T-helper 17 cell (primary cell): ENCODE results near the gene TMUB1. TPM values are rescaled to one million over a fixed set of nuclear protein-coding genes. Genes with fewer than 3 reads are reported as not detected.

Experiments
- ATAC-seq: fragments of 150-1000 bp; cut with Tn5 transposase; 2 replicates; pipeline ENCODE4 v1.10.0; 2021; ENCODE audit warnings: mild to moderate bottlenecking, moderate library complexity
- DNase-seq, 3 donors: peaks; one replicate each; pipeline versions ENCODE4 v3.0.0 to v3.0.0-alpha.2; 2020 to 2021
- H3K9me3 ChIP-seq: one replicate; pipeline ENCODE4 v1.7.0; 2013; ENCODE audit warnings: low read length, mild to moderate bottlenecking; ENCODE audit not compliant: control insufficient read depth, poor library complexity, severe bottlenecking
- H3K27ac Mint-ChIP-seq: one replicate; pipeline ENCODE4 v1.8.0; 2022; ENCODE audit warnings: mild to moderate bottlenecking, moderate library complexity, mixed read lengths
- H3K27me3 Mint-ChIP-seq: one replicate; pipeline ENCODE4 v1.8.0; 2022; ENCODE audit warnings: mixed read lengths
- H3K36me3 Mint-ChIP-seq: one replicate; pipeline ENCODE4 v1.8.0; 2022; ENCODE audit warnings: low read depth, mixed read lengths
- H3K4me1 Mint-ChIP-seq: one replicate; pipeline ENCODE4 v1.8.0; 2022; ENCODE audit warnings: mild to moderate bottlenecking, mixed read lengths
- H3K4me3 Mint-ChIP-seq: one replicate; pipeline ENCODE4 v1.8.0; 2022; ENCODE audit warnings: mild to moderate bottlenecking, moderate library complexity, mixed read lengths
- total RNA-seq, 4 donors: library from RNA in 2 of 4; stranded (reverse) in 2 of 4; gene quantifications; one replicate each; pipeline ENCODE4 v1.2.3 and lab custom pipeline; 2022 to 2026

Gene TMUB1
- total RNA-seq, 2 donors from 2014 or later, result 46.6 to 52.4 TPM

GRCh38 chr7:151103973-151104372 is 20.7 kb upstream of the TMUB1 start:
- DNase-seq (no peak), ATAC-seq (no peak)
- H3K27ac Mint-ChIP-seq, result no peak overlapping the region
- no peak overlapping the region for H3K4me3 Mint-ChIP-seq
- no peaks in the 10 kb centered on the region for H3K9me3 ChIP-seq
- H3K4me1 Mint-ChIP-seq, result peaks cover 5% of the 10 kb centered on the region
- H3K27me3 Mint-ChIP-seq, result no peaks in the 10 kb centered on the region
- H3K36me3 Mint-ChIP-seq, result peaks cover 4% of the 10 kb centered on the region

- ATAC-seq (no peak), DNase-seq (no peak)
- H3K9me3 ChIP-seq, result no peaks in the 10 kb centered on the region
- Mint-ChIP-seq H3K27me3 (no peaks in the 10 kb centered on the region), H3K4me1 (peaks cover 5% of the 10 kb centered on the region), H3K4me3 (no peak overlapping the region), H3K27ac (no peak overlapping the region), H3K36me3 (peaks cover 4% of the 10 kb centered on the region)
Observed at GRCh38 chr7:151102991-151103390, 19.7 kb upstream of the TMUB1 start.

GRCh38 chr7:151101621-151102396 is 18.5 kb upstream of the TMUB1 start:
- no peaks in the 10 kb centered on the region for H3K27me3 Mint-ChIP-seq
- peaks cover 5% of the 10 kb centered on the region for H3K4me1 Mint-ChIP-seq
- ATAC-seq, result no peak
- no peak overlapping the region for H3K4me3 Mint-ChIP-seq
- H3K36me3 Mint-ChIP-seq, result peaks cover 4% of the 10 kb centered on the region
- no peaks in the 10 kb centered on the region for H3K9me3 ChIP-seq
- H3K27ac Mint-ChIP-seq, result no peak overlapping the region
- no peak for DNase-seq

- DNase-seq (no peak), ATAC-seq (no peak)
- no peak overlapping the region for H3K27ac Mint-ChIP-seq
- peaks cover 7% of the 10 kb centered on the region for H3K4me1 Mint-ChIP-seq
- no peaks in the 10 kb centered on the region for H3K9me3 ChIP-seq
- no peaks in the 10 kb centered on the region for H3K27me3 Mint-ChIP-seq
- no peak overlapping the region for H3K4me3 Mint-ChIP-seq
- peaks cover 4% of the 10 kb centered on the region for H3K36me3 Mint-ChIP-seq
Observed at GRCh38 chr7:151100921-151101320, 17.6 kb upstream of the TMUB1 start.

- H3K4me3 Mint-ChIP-seq, result no peak overlapping the region
- peaks cover 14% of the 10 kb centered on the region for H3K4me1 Mint-ChIP-seq
- H3K27me3 Mint-ChIP-seq, result no peaks in the 10 kb centered on the region
- ATAC-seq (no peak), DNase-seq (no peak)
- H3K9me3 ChIP-seq, result no peaks in the 10 kb centered on the region
- H3K27ac Mint-ChIP-seq, result no peak overlapping the region
- H3K36me3 Mint-ChIP-seq, result peaks cover 4% of the 10 kb centered on the region
Observed at GRCh38 chr7:151099486-151100211, 16.4 kb upstream of the TMUB1 start.

GRCh38 chr7:151095828-151096475 is 12.7 kb upstream of the TMUB1 start:
- ATAC-seq, result peak; percentile 55

GRCh38 chr7:151095123-151095797 is 12.0 kb upstream of the TMUB1 start:
- no peaks in the 10 kb centered on the region for H3K9me3 ChIP-seq
- Mint-ChIP-seq H3K27ac (peak overlapping the region; percentile 83), H3K4me1 (peaks cover 18% of the 10 kb centered on the region), H3K4me3 (peak overlapping the region; percentile 43), H3K36me3 (no peaks in the 10 kb centered on the region), H3K27me3 (no peaks in the 10 kb centered on the region)
- ATAC-seq (peak; percentile 63), DNase-seq (no peak)

More at GRCh38 chr7:151095828-151096475, 12.7 kb upstream of the TMUB1 start:
- Mint-ChIP-seq H3K4me1 (peaks cover 18% of the 10 kb centered on the region), H3K27ac (peak overlapping the region; percentile 69), H3K4me3 (no peak overlapping the region), H3K27me3 (no peaks in the 10 kb centered on the region), H3K36me3 (no peaks in the 10 kb centered on the region)
- no peaks in the 10 kb centered on the region for H3K9me3 ChIP-seq
- DNase-seq, result no peak

- ATAC-seq (no peak), DNase-seq (no peak)
- H3K27me3 Mint-ChIP-seq, result no peaks in the 10 kb centered on the region
- no peak overlapping the region for H3K4me3 Mint-ChIP-seq
- peaks cover 20% of the 10 kb centered on the region for H3K4me1 Mint-ChIP-seq
- H3K36me3 Mint-ChIP-seq, result no peaks in the 10 kb centered on the region
- no peaks in the 10 kb centered on the region for H3K9me3 ChIP-seq
- H3K27ac Mint-ChIP-seq, result peak overlapping the region; percentile 83
Observed at GRCh38 chr7:151094675-151095074, 11.4 kb upstream of the TMUB1 start.

- ATAC-seq, result no peak
- Mint-ChIP-seq H3K4me1 (peaks cover 24% of the 10 kb centered on the region), H3K27ac (no peak overlapping the region), H3K27me3 (no peaks in the 10 kb centered on the region), H3K4me3 (no peak overlapping the region), H3K36me3 (no peaks in the 10 kb centered on the region)
- no peaks in the 10 kb centered on the region for H3K9me3 ChIP-seq
- DNase-seq, result no peak
Observed at GRCh38 chr7:151093748-151094147, 10.5 kb upstream of the TMUB1 start.

GRCh38 chr7:151091988-151092387 is 8.7 kb upstream of the TMUB1 start:
- H3K27me3 Mint-ChIP-seq, result no peaks in the 10 kb centered on the region
- no peak overlapping the region for H3K4me3 Mint-ChIP-seq
- no peaks in the 10 kb centered on the region for H3K9me3 ChIP-seq
- H3K4me1 Mint-ChIP-seq, result peaks cover 28% of the 10 kb centered on the region
- DNase-seq (no peak), ATAC-seq (no peak)
- H3K36me3 Mint-ChIP-seq, result no peaks in the 10 kb centered on the region
- H3K27ac Mint-ChIP-seq, result no peak overlapping the region

GRCh38 chr7:151091431-151091830 is 8.1 kb upstream of the TMUB1 start:
- ATAC-seq (no peak), DNase-seq (no peak)
- H3K9me3 ChIP-seq, result no peaks in the 10 kb centered on the region
- Mint-ChIP-seq H3K36me3 (no peaks in the 10 kb centered on the region), H3K27me3 (no peaks in the 10 kb centered on the region), H3K4me3 (no peak overlapping the region), H3K4me1 (peaks cover 28% of the 10 kb centered on the region), H3K27ac (peak overlapping the region; percentile 60)

- Mint-ChIP-seq H3K27me3 (no peaks in the 10 kb centered on the region), H3K27ac (peak overlapping the region; percentile 60), H3K4me1 (peaks cover 27% of the 10 kb centered on the region), H3K4me3 (no peak overlapping the region), H3K36me3 (no peaks in the 10 kb centered on the region)
- DNase-seq (no peak), ATAC-seq (no peak)
- no peaks in the 10 kb centered on the region for H3K9me3 ChIP-seq
Observed at GRCh38 chr7:151091003-151091402, 7.7 kb upstream of the TMUB1 start.
